ENCODE measurements around the gene CAPN13.

The CAPN13 gene

GRCh38 chr2:30677861-30678385, 129.3 kb downstream of the CAPN13 start:
- H3K4me3 ChIP-seq (replicated peaks; ENCODE audit: low read depth, low read length): no peak overlapping the region
- no peak for TF ChIP-seq CTCF (IDR thresholded peaks at IDR 0.05; ENCODE audit: low read length, missing control alignments)
- DNase-seq (ENCODE audit: low read depth): no peak

GRCh38 chr2:30677231-30677630, 130.0 kb downstream of the CAPN13 start:
- no peak overlapping the region for H3K4me3 ChIP-seq (replicated peaks; ENCODE audit: low read depth, low read length)
- TF ChIP-seq CTCF (IDR thresholded peaks at IDR 0.05; ENCODE audit: low read length, missing control alignments): no peak
- DNase-seq (ENCODE audit: low read depth): no peak

- TF ChIP-seq CTCF (IDR thresholded peaks at IDR 0.05; ENCODE audit: low read length, missing control alignments): no peak
- DNase-seq (ENCODE audit: low read depth): no peak
These were observed 131.5 kb downstream of the CAPN13 start for GRCh38 chr2:30675758-30676157.

GRCh38 chr2:30673127-30673526, 134.1 kb downstream of the CAPN13 start:
- TF ChIP-seq CTCF (IDR thresholded peaks at IDR 0.05; ENCODE audit: low read length, missing control alignments): no peak

More at GRCh38 chr2:30675758-30676157, 131.5 kb downstream of the CAPN13 start:
- H3K4me3 ChIP-seq (replicated peaks; ENCODE audit: low read depth, low read length): no peak overlapping the region

More at GRCh38 chr2:30673127-30673526, 134.1 kb downstream of the CAPN13 start:
- DNase-seq (ENCODE audit: low read depth): no peak
- H3K4me3 ChIP-seq (replicated peaks; ENCODE audit: low read depth, low read length): no peak overlapping the region

Data from fibroblast of pulmonary artery (primary cell).